GM12801 (cell line): Measurements from ENCODE around the gene ENO2.

ENCODE experiments used
- CTCF ChIP-seq: IDR thresholded peaks from one replicate; pipeline ENCODE4 v1.5.1; 2011; ENCODE audit warnings: control low read depth; ENCODE audit not compliant: insufficient read length; ENCODE audit errors: extremely low read depth

The ENO2 gene

GRCh38 chr12:6942331-6942665, 27.9 kb downstream of the ENO2 start:
- TF ChIP-seq CTCF, result no peak

GRCh38 chr12:6943389-6943721, 29.0 kb downstream of the ENO2 start:
- TF ChIP-seq CTCF, result no peak

GRCh38 chr12:6943722-6944380, 29.5 kb downstream of the ENO2 start, which contains the start of the genes C12orf57 and RNU7-1:
C12orf57 (plus strand) TSS chr12:6944022; CDS start chr12:6944122, 100 bp downstream.
RNU7-1 (plus strand) TSS chr12:6943816.
- TF ChIP-seq CTCF, result no peak

- TF ChIP-seq CTCF, result peak; percentile 81
Measured at GRCh38 chr12:6944381-6945186, 30.2 kb downstream of the ENO2 start.

GRCh38 chr12:6945613-6946012, 31.2 kb downstream of the ENO2 start:
- TF ChIP-seq CTCF, result no peak

- no peak for TF ChIP-seq CTCF
Measured at GRCh38 chr12:6946033-6946919, 31.9 kb downstream of the ENO2 start.

GRCh38 chr12:6946920-6947374, 32.6 kb downstream of the ENO2 start:
- no peak for TF ChIP-seq CTCF
